HepG2 (cell line): ENCODE measurements around the gene SRSF2. TPM values are rescaled to one million over a fixed set of nuclear protein-coding genes. Genes with fewer than 3 reads are reported as not detected.

Experiments used
- ATAC-seq: fragments of 200-7000 bp; cut with Tn5 transposase; 3 replicates; pipeline ENCODE4 v1.9.1; 2020; ENCODE audit warnings: mild to moderate bottlenecking, moderate library complexity
- BruUV-seq: library from RNA; stranded (reverse); fragments of 400-500 nt; replicated peaks from 2 replicates; lab custom pipeline; 2021; lab: Mats Ljungman, UMichigan
- CTCF ChIA-PET: fragments of 300-600 bp; formaldehyde crosslinking; extraction: SDS; loops from one replicate; lab custom pipeline; 2021; ENCODE audit warnings: low total read pairs, inconsistent platforms, low intra/inter-chr PET ratio; lab: Yijun Ruan, JAX
- POLR2A ChIA-PET: fragments of 350-600 bp; sonication (Branson Sonifier 250); formaldehyde crosslinking; loops from one replicate; lab custom pipeline; 2020; ENCODE audit warnings: antibody characterized with exemption, inconsistent platforms; lab: Yijun Ruan, JAX
- DNase-seq: peaks from one replicate; pipeline ENCODE4 v3.0.0-alpha.2; 2015; ENCODE audit warnings: low spot score
- FAIRE-seq: peaks from 3 replicates; lab custom pipeline; 2011; peaks lifted over from hg19 to GRCh38; lab: Jason Lieb, UNC
- H2AFZ ChIP-seq: one replicate; pipeline ENCODE4 v1.6.1; 2011; ENCODE audit warnings: low read length, inconsistent platforms
- H3K27ac ChIP-seq: fragments of 300-600 bp; 3 replicates; pipeline ENCODE4 v1.8.0; 2011; ENCODE audit warnings: mixed run types, mild to moderate bottlenecking, mixed read lengths, low read length, inconsistent platforms; ENCODE audit not compliant: insufficient read depth; ENCODE audit errors: extremely low read length
- H3K27me3 ChIP-seq, 2 experiments: fragments of 200-600 bp in 1 of 2; 2 replicates in 1 of 2; 3 replicates in 1 of 2; pipeline versions ENCODE4 v1.6.0 to v1.8.0; 2011; ENCODE audit warnings: low read length in 2 of 2, mild to moderate bottlenecking in 2 of 2, moderate library complexity in 2 of 2, inconsistent platforms in 1 of 2; ENCODE audit not compliant: insufficient read depth in 2 of 2, control insufficient read depth in 1 of 2
- H3K36me3 ChIP-seq, 2 experiments: fragments of 200-600 bp in 1 of 2; replicated peaks in 1 of 2; 2 replicates in 1 of 2; 3 replicates in 1 of 2; pipeline versions ENCODE4 v1.5.1 to v1.8.0; 2011; ENCODE audit warnings: low read length in 2 of 2, inconsistent platforms in 1 of 2; ENCODE audit not compliant: insufficient read depth in 2 of 2, control insufficient read depth in 1 of 2
- H3K4me1 ChIP-seq: 2 replicates; pipeline ENCODE4 v1.5.1; 2012; ENCODE audit warnings: low read length, inconsistent platforms; ENCODE audit not compliant: insufficient read depth
- H3K4me2 ChIP-seq: 2 replicates; pipeline ENCODE4 v1.6.0; 2011; ENCODE audit warnings: low read depth, low read length, inconsistent platforms
- H3K4me3 ChIP-seq, 3 experiments: fragments of 200-600 bp in 1 of 3; sonication (generic), shearing (Covaris generic) in 1 of 3; replicated peaks in 1 of 3; 2 replicates each; pipeline ENCODE4 v1.5.1; 2011 to 2016; ENCODE audit warnings: low read length in 3 of 3, inconsistent platforms in 2 of 3, low read depth in 2 of 3, mild to moderate bottlenecking in 2 of 3, control low read depth in 1 of 3, mixed read lengths in 1 of 3; ENCODE audit not compliant: insufficient read depth in 1 of 3
- H3K79me2 ChIP-seq: one replicate; pipeline ENCODE4 v1.6.1; 2011; ENCODE audit warnings: low read length, inconsistent platforms; ENCODE audit not compliant: insufficient read depth
- H3K9ac ChIP-seq: 2 replicates; pipeline ENCODE4 v1.6.0; 2011; ENCODE audit warnings: mild to moderate bottlenecking, low read depth, low read length, inconsistent platforms; ENCODE audit not compliant: insufficient read depth
- H3K9me3 ChIP-seq: 2 replicates; pipeline ENCODE4 v1.5.1; 2012; ENCODE audit warnings: mild to moderate bottlenecking, low read length
- H4K20me1 ChIP-seq: 2 replicates; pipeline ENCODE4 v1.6.0; 2011; ENCODE audit warnings: inconsistent platforms, mild to moderate bottlenecking, low read length, moderate library complexity; ENCODE audit not compliant: insufficient read depth
- ARNT2 ChIP-seq: sonication (generic); formaldehyde crosslinking; IDR thresholded peaks from 2 replicates; pipeline ENCODE4 v1.8.0; 2022; ENCODE audit warnings: mild to moderate bottlenecking, low read depth, missing genetic modification reagents, moderate library complexity
- ELF1 ChIP-seq: sonication (generic); formaldehyde crosslinking; IDR thresholded peaks from 2 replicates; pipeline ENCODE4 v1.4.0; 2020; ENCODE audit warnings: missing genetic modification reagents
- IKZF4 ChIP-seq: sonication (generic); formaldehyde crosslinking; IDR thresholded peaks from 2 replicates; pipeline ENCODE4 v1.5.1; 2020; ENCODE audit warnings: borderline replicate concordance, mild to moderate bottlenecking, low read depth, missing genetic modification reagents; ENCODE audit errors: not compliant biosample characterization
- MED1 ChIP-seq: sonication (generic); formaldehyde crosslinking; IDR thresholded peaks from 2 replicates; pipeline ENCODE4 v1.4.0; 2020; ENCODE audit warnings: missing genetic modification reagents
- MIXL1 ChIP-seq: IDR thresholded peaks from 2 replicates; pipeline ENCODE4 v1.6.1; 2016
- NCOR1 ChIP-seq: fragments of 200-600 bp; sonication (generic); IDR thresholded peaks from 2 replicates; pipeline ENCODE4 v1.7.0; 2017; ENCODE audit warnings: antibody characterized with exemption, low read length, borderline replicate concordance
- NRL ChIP-seq: sonication (generic); formaldehyde crosslinking; IDR thresholded peaks from 2 replicates; pipeline ENCODE4 v1.5.0; 2020; ENCODE audit warnings: missing genetic modification reagents, mild to moderate bottlenecking, moderate library complexity, borderline replicate concordance
- RAD21 ChIP-seq: fragments of 450-650 bp; formaldehyde crosslinking; IDR thresholded peaks from 2 replicates; pipeline ENCODE4 v1.5.0; 2020; ENCODE audit warnings: mild to moderate bottlenecking
- STAG1 ChIP-seq: sonication (generic); formaldehyde crosslinking; IDR thresholded peaks from 2 replicates; pipeline ENCODE4 v1.4.0; 2020; ENCODE audit warnings: missing genetic modification reagents
- TBX2 ChIP-seq: sonication (generic); formaldehyde crosslinking; IDR thresholded peaks from 2 replicates; pipeline ENCODE4 v1.5.0; 2020; ENCODE audit warnings: missing genetic modification reagents, mild to moderate bottlenecking, borderline replicate concordance
- ZNF121 ChIP-seq: sonication (generic); formaldehyde crosslinking; IDR thresholded peaks from 2 replicates; pipeline ENCODE4 v1.5.0; 2020; ENCODE audit warnings: mild to moderate bottlenecking, missing genetic modification reagents
- ZNF605 ChIP-seq: sonication (generic); formaldehyde crosslinking; IDR thresholded peaks from 2 replicates; pipeline ENCODE4 v1.8.0; 2022; ENCODE audit warnings: mild to moderate bottlenecking, missing genetic modification reagents
- ZNF607 ChIP-seq: sonication (generic); formaldehyde crosslinking; IDR thresholded peaks from 2 replicates; pipeline ENCODE4 v1.5.1; 2020; ENCODE audit warnings: missing genetic modification reagents, mild to moderate bottlenecking, borderline replicate concordance
- WGBS: methylation state at CpG from one replicate; pipeline ENCODE4 v1.1.6; 2017; ENCODE audit warnings: low lambda C conversion rate; 5-methylcytosine and 5-hydroxymethylcytosine counted together
- in situ Hi-C: cut with HindIII; loops from 2 replicates; pipeline ENCODE4 v1.10.0; 2017; ENCODE audit warnings: low pct_unique_long_range_greater_than_20kb; ENCODE audit not compliant: extremely low pct_ligation_motif_present
- intact Hi-C: fragments of 100-400 bp; cut with micrococcal nuclease; formaldehyde crosslinking; loops from one replicate; pipeline ENCODE4 v1.10.0; 2022; ENCODE audit not compliant: unreplicated experiment
- polyA plus RNA-seq, 8 experiments: library from polyadenylated mRNA; depleted of rRNA in 3 of 8; stranded (reverse) in 7 of 8; unstranded in 1 of 8; fragments of >200 nt; fragmentation: Illumina TruSeq in 4 of 8; extraction: Trizol in 4 of 8; gene quantifications; 2 replicates each; pipeline versions ENCODE4 v1.2.1 to v1.2.3, GENCODE V29; 2011 to 2016; ENCODE audit warnings: low read depth in 4 of 8, missing spikeins in 1 of 8, mixed read lengths in 1 of 8; ENCODE audit not compliant: insufficient read depth in 1 of 8
- total RNA-seq, 5 experiments: library from RNA; depleted of rRNA; stranded (reverse); fragments of >200 nt; fragmentation: Illumina TruSeq; extraction: Trizol; gene quantifications; 2 replicates each; pipeline ENCODE4 v1.2.3, GENCODE V29; 2016; ENCODE audit warnings: low read depth in 1 of 5
- TF ChIP-seq, protein P1 (sequence below): sonication (generic); formaldehyde crosslinking; IDR thresholded peaks from 2 replicates; pipeline ENCODE4 v1.4.0; 2020; ENCODE audit warnings: mild to moderate bottlenecking, missing genetic modification reagents
- TF ChIP-seq, protein P2 (sequence below): IDR thresholded peaks from 2 replicates; pipeline ENCODE4 v1.6.1; 2016; ENCODE audit warnings: low read depth

The SRSF2 gene
- total and polyA plus RNA-seq, 2 of the 13 experiments (the other 11 are each of a cell fraction or from before 2014, with no cell fraction given) = 306 to 319 TPM

DNA sequence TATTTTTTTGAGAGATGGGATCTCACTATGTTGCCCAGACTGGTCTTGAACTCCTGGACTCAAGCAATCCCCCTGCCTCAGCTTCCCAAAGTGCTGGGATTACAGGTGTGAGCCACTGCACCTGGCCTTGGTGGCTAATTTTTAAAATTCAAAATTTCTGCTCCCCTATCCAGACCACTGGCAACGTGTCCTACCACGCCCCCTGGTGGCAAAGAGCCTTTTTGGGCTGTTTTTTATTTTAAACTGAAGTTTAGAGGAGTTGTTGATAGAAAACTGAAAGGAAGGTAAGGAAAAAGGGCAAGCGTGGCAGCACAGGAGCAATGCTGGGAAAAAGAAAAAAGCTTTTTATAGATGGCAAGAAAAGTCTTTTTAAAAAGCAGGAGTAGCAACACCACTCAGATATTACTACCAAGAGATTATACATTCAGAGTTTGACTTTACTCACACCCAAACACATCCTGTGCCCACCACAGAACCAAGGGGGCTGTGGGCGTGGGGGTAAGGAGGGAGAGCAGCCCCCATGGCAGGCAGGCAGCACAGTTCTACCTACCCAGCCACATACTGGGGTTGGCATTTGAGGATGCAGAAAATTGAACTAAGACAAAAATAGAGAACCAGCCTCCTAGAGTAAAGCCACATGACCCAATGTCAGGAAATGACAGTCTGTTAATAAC, 22.2 kb downstream of the SRSF2 start (continued):
- peak; percentile 59; the same call in 1 of the 2 replicates for TF ChIP-seq RAD21
- TF ChIP-seq ZNF121 = peak; percentile 61
- 0 out of 2 replicates have a peak, but pooled peaks have one; percentile 22 for TF ChIP-seq ELF1 (CRISPR knock-in tag)
- TF ChIP-seq ARNT2 (CRISPR knock-in tag) = no peak
- TF ChIP-seq ZNF605 (CRISPR knock-in tag) = 0 out of 2 replicates have a peak, but pooled peaks have one; percentile 31
- TF ChIP-seq MIXL1 (CRISPR knock-in tag) = 0 out of 2 replicates have a peak, but pooled peaks have one; percentile 10
- TF ChIP-seq MED1 (CRISPR knock-in tag) = peak; percentile 37; the same call in 1 of the 2 replicates
- TF ChIP-seq NCOR1 = no peak
- peak; percentile 77 for TF ChIP-seq STAG1 (CRISPR knock-in tag)
- TF ChIP-seq IKZF4 = peak; percentile 65
- TF ChIP-seq, protein P1, sequence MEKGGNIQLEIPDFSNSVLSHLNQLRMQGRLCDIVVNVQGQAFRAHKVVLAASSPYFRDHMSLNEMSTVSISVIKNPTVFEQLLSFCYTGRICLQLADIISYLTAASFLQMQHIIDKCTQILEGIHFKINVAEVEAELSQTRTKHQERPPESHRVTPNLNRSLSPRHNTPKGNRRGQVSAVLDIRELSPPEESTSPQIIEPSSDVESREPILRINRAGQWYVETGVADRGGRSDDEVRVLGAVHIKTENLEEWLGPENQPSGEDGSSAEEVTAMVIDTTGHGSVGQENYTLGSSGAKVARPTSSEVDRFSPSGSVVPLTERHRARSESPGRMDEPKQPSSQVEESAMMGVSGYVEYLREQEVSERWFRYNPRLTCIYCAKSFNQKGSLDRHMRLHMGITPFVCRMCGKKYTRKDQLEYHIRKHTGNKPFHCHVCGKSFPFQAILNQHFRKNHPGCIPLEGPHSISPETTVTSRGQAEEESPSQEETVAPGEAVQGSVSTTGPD (CRISPR knock-in tag) = no peak
- no peak for TF ChIP-seq ZNF607 (CRISPR knock-in tag)

DNA sequence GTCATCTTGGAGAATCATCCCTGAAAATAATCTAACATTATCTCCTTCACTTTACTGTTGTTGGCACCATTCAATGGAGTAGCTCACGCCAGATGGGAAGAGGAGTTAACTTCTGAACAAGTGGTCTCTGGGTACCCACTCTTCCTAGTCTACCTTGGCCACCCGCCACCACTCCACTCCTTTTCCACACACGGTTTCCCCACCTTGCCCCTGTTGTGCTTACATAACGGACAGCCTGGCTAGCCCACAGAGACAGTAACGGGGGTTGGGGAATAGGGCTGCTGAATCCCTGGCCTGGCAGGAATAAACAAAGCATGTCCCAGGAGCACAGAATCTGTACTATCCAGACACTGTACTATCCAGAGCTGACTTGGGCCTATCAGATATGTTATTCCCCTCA, 22.8 kb downstream of the SRSF2 start:
- CTCF ChIA-PET = interaction anchor here (1.2 to 2.2 kb wide), 2 partner anchors 33 to 191 kb away, joined by 4 to 17 read pairs; no protein-coding TSS in a partner anchor
- in situ Hi-C loops = no loop called here
- TF ChIP-seq TBX2 (CRISPR knock-in tag) = peak; percentile 14; the same call in 1 of the 2 replicates
- TF ChIP-seq, protein P2, sequence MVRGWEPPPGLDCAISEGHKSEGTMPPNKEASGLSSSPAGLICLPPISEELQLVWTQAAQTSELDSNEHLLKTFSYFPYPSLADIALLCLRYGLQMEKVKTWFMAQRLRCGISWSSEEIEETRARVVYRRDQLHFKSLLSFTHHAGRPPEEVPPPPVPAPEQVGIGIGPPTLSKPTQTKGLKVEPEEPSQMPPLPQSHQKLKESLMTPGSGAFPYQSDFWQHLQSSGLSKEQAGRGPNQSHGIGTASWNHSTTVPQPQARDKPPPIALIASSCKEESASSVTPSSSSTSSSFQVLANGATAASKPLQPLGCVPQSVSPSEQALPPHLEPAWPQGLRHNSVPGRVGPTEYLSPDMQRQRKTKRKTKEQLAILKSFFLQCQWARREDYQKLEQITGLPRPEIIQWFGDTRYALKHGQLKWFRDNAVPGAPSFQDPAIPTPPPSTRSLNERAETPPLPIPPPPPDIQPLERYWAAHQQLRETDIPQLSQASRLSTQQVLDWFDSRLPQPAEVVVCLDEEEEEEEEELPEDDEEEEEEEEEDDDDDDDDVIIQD (CRISPR knock-in tag) = no peak
- TF ChIP-seq NRL (CRISPR knock-in tag) = 0 out of 2 replicates have a peak, but pooled peaks have one; percentile 32
- no peak for TF ChIP-seq MED1 (CRISPR knock-in tag)

More for the DNA sequence above, 22.8 kb downstream of the SRSF2 start:
- POLR2A ChIA-PET = interaction anchor here (1.2 to 1.4 kb wide), 3 partner anchors 17 to 157 kb away, joined by 3 to 5 read pairs (median 4); no protein-coding TSS in a partner anchor
- BruUV-seq = no TSS peak
- Histone ChIP-seq H3K27me3 (no peaks in the 10 kb centered on the region), H3K4me1 (peaks cover 28% of the 10 kb centered on the region), H3K4me3 (no peak overlapping the region), H3K9ac (no peak overlapping the region), H3K4me2 (no peak overlapping the region), H3K9me3 (no peaks in the 10 kb centered on the region), H2AFZ (no peak overlapping the region), H3K36me3 (peaks cover 20 to 53% of the 10 kb centered on the region in 2 experiments), H3K79me2 (peaks cover 6% of the 10 kb centered on the region), H4K20me1 (no peaks in the 10 kb centered on the region; the same call in 1 of the 2 replicates), H3K27ac (no peak overlapping the region)
- 92% methylated on average over 5 of the region's 5 CpGs for WGBS
- no peak for ATAC-seq
- FAIRE-seq = no peak
- intact Hi-C loops = loop anchor here (2.0 kb wide), 1 partner anchor 42 kb away; no protein-coding TSS in a partner anchor
- no peak for DNase-seq
